Natural killer cell (primary cell): ENCODE results near the gene KLK14. TPM values are rescaled to one million over a fixed set of nuclear protein-coding genes. Genes with fewer than 3 reads are reported as not detected.

ENCODE experiments used
- ATAC-seq, 3 donors: fragments of 150-1000 bp in 2 of 3; fragments of 200-7000 bp in 1 of 3; cut with Tn5 transposase; 1 replicate in 1 of 3; 2 replicates in 2 of 3; pipeline ENCODE4 v1.10.0; 2021; ENCODE audit warnings: mild to moderate bottlenecking in 2 of 3, moderate library complexity in 2 of 3
- DNase-seq, 2 donors: peaks; one replicate each; pipeline versions ENCODE4 v3.0.0 to v3.0.0-alpha.2; 2013 to 2021; ENCODE audit warnings: mixed read lengths in 1 of 2
- H3K27ac ChIP-seq: one replicate; pipeline ENCODE4 v1.5.1; 2013; ENCODE audit warnings: mild to moderate bottlenecking, low read length
- H3K27me3 ChIP-seq: one replicate; pipeline ENCODE4 v1.6.1; 2013; ENCODE audit warnings: low read length; ENCODE audit not compliant: control insufficient read depth, insufficient read depth
- H3K36me3 ChIP-seq: one replicate; pipeline ENCODE4 v1.6.1; 2013; ENCODE audit warnings: low read length; ENCODE audit not compliant: control insufficient read depth, insufficient read depth
- H3K4me1 ChIP-seq: one replicate; pipeline ENCODE4 v1.6.1; 2013; ENCODE audit warnings: low read length; ENCODE audit not compliant: control insufficient read depth, insufficient read depth
- H3K4me3 ChIP-seq: one replicate; pipeline ENCODE4 v1.5.1; 2013; ENCODE audit warnings: low read length
- H3K9me3 ChIP-seq: one replicate; pipeline ENCODE4 v1.6.1; 2013; ENCODE audit warnings: low read length; ENCODE audit not compliant: control insufficient read depth, insufficient read depth
- H3K27ac Mint-ChIP-seq, 2 donors: one replicate each; pipeline ENCODE4 v1.8.0; 2022; ENCODE audit warnings: mild to moderate bottlenecking in 2 of 2, mixed read lengths in 2 of 2, moderate library complexity in 1 of 2
- H3K27me3 Mint-ChIP-seq, 2 donors: one replicate each; pipeline ENCODE4 v1.8.0; 2022; ENCODE audit warnings: low read depth in 2 of 2, mixed read lengths in 2 of 2
- H3K36me3 Mint-ChIP-seq: one replicate; pipeline ENCODE4 v1.8.0; 2022; ENCODE audit warnings: mixed read lengths
- H3K4me1 Mint-ChIP-seq, 2 donors: one replicate each; pipeline ENCODE4 v1.8.0; 2022; ENCODE audit warnings: mixed read lengths in 2 of 2
- H3K4me3 Mint-ChIP-seq: one replicate; pipeline ENCODE4 v1.8.0; 2022; ENCODE audit warnings: mild to moderate bottlenecking, moderate library complexity, mixed read lengths
- H3K9me3 Mint-ChIP-seq, 2 donors: one replicate each; pipeline ENCODE4 v1.8.0; 2022; ENCODE audit warnings: mixed read lengths in 2 of 2
- WGBS: methylation state at CpG from one replicate; pipeline ENCODE4 v1.1.7; 2013; ENCODE audit warnings: missing lambda C conversion rate; ENCODE audit not compliant: insufficient coverage; 5-methylcytosine and 5-hydroxymethylcytosine counted together
- intact Hi-C: fragments of 100-400 bp; cut with micrococcal nuclease; formaldehyde crosslinking; loops from one replicate; pipeline ENCODE4 v1.14.2; 2022
- total RNA-seq, 4 donors: library from RNA; stranded (reverse); fragments of 120-200 nt in 1 of 4; gene quantifications; one replicate each; pipeline versions ENCODE4 v1.2.3 to v1.2.4, GENCODE V29; 2013 to 2022
- TF ChIP-seq, protein P1 (sequence below): fragments of 200-600 bp; IDR thresholded peaks from one replicate; pipeline ENCODE4 v1.8.0; 2022; ENCODE audit warnings: antibody characterized with exemption

The KLK14 gene
- total RNA-seq, 3 donors from 2014 or later (not counting 1 experiment from before 2014, with no cell fraction given): 0.64 to 1.3 (median 1.1) TPM

DNA sequence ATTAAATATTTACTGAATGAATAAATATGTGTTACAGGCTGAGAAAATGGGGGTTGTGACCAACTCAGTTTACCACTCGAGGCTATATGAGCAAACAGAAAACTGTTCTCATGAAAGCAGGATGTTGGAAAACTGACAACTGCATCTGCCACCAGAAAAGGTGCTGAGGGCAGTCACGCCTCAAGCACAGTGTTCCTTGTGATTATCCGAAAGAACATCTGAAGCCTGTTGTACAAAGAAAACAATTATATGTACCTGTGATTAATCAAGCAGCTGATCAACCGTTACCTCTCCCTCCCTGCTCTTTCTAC is 11.6 kb downstream of the KLK14 start:
- Histone ChIP-seq H3K4me1 (no peaks in the 10 kb centered on the region), H3K9me3 (no peaks in the 10 kb centered on the region), H3K4me3 (no peak overlapping the region), H3K27me3 (peaks cover under 1% of the 10 kb centered on the region), H3K27ac (no peak overlapping the region), H3K36me3 (no peaks in the 10 kb centered on the region)
- Mint-ChIP-seq H3K4me1 (peaks cover 0 to 2% of the 10 kb centered on the region in 2 donors), H3K36me3 (peaks cover 14% of the 10 kb centered on the region), H3K27me3 (peaks cover 21 to 24% of the 10 kb centered on the region in 2 donors), H3K27ac (no peak overlapping the region), H3K9me3 (peaks cover 5 to 9% of the 10 kb centered on the region in 2 donors), H3K4me3 (no peak overlapping the region)
- ATAC-seq (no peak), DNase-seq (no peak)
- TF ChIP-seq, protein P1, sequence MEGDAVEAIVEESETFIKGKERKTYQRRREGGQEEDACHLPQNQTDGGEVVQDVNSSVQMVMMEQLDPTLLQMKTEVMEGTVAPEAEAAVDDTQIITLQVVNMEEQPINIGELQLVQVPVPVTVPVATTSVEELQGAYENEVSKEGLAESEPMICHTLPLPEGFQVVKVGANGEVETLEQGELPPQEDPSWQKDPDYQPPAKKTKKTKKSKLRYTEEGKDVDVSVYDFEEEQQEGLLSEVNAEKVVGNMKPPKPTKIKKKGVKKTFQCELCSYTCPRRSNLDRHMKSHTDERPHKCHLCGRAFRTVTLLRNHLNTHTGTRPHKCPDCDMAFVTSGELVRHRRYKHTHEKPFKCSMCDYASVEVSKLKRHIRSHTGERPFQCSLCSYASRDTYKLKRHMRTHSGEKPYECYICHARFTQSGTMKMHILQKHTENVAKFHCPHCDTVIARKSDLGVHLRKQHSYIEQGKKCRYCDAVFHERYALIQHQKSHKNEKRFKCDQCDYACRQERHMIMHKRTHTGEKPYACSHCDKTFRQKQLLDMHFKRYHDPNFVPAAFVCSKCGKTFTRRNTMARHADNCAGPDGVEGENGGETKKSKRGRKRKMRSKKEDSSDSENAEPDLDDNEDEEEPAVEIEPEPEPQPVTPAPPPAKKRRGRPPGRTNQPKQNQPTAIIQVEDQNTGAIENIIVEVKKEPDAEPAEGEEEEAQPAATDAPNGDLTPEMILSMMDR: no peak
- 76% methylated on average over 4 of the region's 4 CpGs for WGBS
- intact Hi-C loops: no loop called here

DNA sequence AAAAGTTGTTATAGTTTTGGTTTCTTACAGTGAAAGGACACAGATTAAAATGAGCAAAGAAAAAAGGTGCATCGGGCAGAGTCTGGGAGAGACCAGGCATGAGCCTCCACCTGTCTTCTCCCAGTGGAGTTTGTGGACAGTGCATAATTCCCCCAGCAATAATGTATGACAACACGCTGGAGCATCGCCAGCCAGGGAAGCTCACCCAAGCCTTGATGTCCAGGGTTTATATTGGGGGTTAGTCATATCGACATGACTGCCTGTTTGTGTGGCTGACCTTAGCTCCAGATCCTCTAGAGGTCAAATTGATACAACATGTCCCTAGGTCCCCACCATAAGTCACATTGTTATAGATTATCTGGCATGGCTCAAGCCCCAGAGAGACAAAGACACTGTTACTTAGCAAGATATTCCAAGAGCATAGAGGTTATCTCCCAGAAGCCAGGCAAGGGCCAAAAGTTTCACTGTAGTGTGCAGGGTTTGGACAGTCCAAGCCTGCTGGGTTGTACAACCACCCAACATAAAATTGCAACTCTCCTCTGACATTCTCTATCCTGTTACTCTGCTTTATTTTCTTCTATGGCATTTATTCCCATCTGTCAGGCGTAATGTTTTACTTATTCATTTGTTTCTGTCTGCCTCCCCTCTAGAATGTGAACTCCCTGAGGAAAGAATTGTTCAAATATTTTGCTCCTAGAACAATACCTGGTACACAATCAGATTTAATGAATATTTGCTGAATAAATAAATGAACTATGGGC is 12.2 kb downstream of the KLK14 start:
- intact Hi-C loops: no loop called here
- Mint-ChIP-seq H3K36me3 (peaks cover 14% of the 10 kb centered on the region), H3K27ac (no peak overlapping the region), H3K27me3 (peaks cover 23 to 25% of the 10 kb centered on the region in 2 donors), H3K4me3 (no peak overlapping the region), H3K9me3 (peaks cover 5 to 9% of the 10 kb centered on the region in 2 donors), H3K4me1 (peaks cover 0 to 5% of the 10 kb centered on the region in 2 donors)
- no peak for ATAC-seq
- TF ChIP-seq, protein P1: no peak
- Histone ChIP-seq H3K9me3 (no peaks in the 10 kb centered on the region), H3K4me3 (no peak overlapping the region), H3K36me3 (no peaks in the 10 kb centered on the region), H3K27ac (no peak overlapping the region), H3K4me1 (no peaks in the 10 kb centered on the region), H3K27me3 (peaks cover 6% of the 10 kb centered on the region)
- no peak for DNase-seq
- WGBS: 87% methylated on average over 5 of the region's 5 CpGs

DNA sequence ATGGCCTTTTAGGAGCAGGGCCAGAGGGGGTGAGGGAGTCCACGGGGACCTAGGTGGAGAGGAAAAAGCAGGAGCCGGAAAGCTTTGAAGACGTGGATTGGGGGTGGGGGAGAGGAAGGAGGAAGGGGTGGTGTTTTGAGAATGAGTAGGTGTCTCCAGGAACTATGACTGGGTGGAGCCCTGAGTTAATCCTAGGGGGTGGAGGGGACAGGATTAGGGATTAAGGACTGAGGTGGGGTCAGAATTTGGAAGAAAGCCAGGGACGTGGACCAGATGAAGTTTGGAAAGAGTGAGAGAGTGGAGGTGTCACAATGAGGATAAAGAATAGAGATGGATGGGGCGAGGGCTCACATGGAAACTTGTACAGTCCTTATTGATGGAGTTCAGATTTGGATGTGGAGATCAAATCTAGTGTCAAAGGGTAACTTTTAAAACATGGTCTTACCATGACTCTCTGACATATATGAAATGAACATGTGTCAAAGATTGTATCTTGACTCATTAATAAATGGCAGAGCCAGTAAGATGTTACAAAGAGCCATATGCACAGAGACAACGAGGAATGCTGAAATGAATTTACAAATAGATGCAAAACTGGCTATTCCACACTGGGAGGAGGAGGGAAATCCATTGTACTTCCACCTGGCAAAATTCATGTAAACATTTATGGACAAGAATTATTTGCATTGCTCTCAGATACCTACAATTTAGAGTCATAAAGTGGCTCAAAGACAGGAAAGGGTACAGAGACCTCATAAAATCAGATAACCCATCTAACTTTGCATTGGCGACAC is 16.1 kb downstream of the KLK14 start:
- peaks cover 8% of the 10 kb centered on the region for H3K4me1 ChIP-seq
- DNase-seq (no peak), ATAC-seq (no peak)
- H3K36me3 Mint-ChIP-seq: no peaks in the 10 kb centered on the region
- no peaks in the 10 kb centered on the region for H3K9me3 ChIP-seq
- intact Hi-C loops: no loop called here
- peaks cover 0 to 27% of the 10 kb centered on the region in 2 donors for H3K27me3 Mint-ChIP-seq
- H3K4me3 ChIP-seq: no peak overlapping the region
- H3K9me3 Mint-ChIP-seq: no peaks in the 10 kb centered on the region
- H3K27ac Mint-ChIP-seq: no peak overlapping the region
- peaks cover 9% of the 10 kb centered on the region for H3K27me3 ChIP-seq
- peak overlapping the region; percentile 11 for H3K4me3 Mint-ChIP-seq
- H3K36me3 ChIP-seq: no peaks in the 10 kb centered on the region
- no peak overlapping the region for H3K27ac ChIP-seq
- peaks cover 0 to 10% of the 10 kb centered on the region in 2 donors for H3K4me1 Mint-ChIP-seq
- TF ChIP-seq, protein P1: no peak
- WGBS: 76% methylated on average over 7 of the region's 7 CpGs
